GM21619 (cell line): ENCODE data around the gene MTCL1.

Experiments used
- ATAC-seq: cut with Tn5 transposase; IDR thresholded peaks from one replicate; pipeline ENCODE4 v1.9.1; 2021; ENCODE audit not compliant: unreplicated experiment

MTCL1 gene

GRCh38 chr18:8766559-8767293 lies 61.4 kb downstream of the MTCL1 start:
- no peak for ATAC-seq

DNA sequence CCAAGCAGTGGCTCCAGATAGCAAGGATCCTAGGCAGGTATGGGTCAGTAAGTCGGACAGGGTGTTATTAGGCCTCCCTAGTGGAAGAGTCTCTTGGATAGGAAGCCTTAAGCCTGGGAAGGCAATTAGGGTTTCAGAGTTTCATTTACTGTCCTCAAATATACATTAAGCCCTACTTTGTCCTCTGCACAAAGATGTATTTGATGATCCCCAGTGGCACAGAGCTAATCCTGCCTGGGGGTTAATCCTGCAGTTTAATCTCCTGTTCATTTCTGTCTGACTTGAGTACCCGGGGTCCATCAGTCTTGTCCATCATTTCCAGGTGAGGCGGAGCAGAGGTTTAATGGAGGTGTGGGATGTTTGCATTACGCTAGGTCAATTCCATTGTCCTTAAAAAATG lies 62.0 kb downstream of the MTCL1 start:
- no peak for ATAC-seq

- no peak for ATAC-seq
Measured at GRCh38 chr18:8769509-8770095, 64.2 kb downstream of the MTCL1 start.

DNA sequence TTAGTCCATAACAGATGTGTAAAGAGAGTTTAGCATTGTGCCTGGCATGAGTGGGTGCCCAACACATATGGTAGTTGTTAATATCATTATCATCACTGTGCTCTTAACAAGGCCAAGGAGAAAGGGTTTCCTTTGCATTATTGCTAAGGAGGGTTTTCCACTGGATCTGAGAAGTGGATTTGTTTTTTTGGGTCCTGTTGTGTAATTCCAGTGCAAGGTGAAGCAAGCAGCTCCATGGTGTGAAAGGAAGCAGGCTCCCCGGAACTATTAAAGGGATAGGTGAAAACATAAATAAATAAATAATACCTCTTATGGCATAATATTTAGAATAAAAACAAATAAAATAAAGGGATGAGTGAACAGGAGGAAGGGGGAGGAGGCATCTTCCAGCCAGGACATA lies 65.3 kb downstream of the MTCL1 start:
- ATAC-seq: no peak

DNA sequence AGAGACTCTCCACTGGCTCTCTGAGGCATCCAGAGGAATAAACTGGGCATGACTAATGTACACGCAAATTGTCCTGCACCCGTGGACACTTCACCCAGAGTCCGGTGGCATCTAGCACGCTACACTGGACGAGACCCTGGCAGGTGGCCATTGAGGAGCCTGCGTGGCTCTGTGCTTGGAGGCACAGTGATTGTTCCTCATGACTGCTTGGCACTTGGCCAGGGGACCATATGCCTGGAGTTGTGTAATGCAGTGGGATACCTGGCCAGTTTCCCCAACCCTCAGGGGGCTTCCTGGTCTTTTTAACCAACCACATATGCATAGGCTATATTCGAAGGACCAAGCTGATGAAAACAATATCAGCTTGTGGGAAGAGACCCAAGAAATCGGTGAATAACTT lies 66.6 kb downstream of the MTCL1 start:
- no peak for ATAC-seq

DNA sequence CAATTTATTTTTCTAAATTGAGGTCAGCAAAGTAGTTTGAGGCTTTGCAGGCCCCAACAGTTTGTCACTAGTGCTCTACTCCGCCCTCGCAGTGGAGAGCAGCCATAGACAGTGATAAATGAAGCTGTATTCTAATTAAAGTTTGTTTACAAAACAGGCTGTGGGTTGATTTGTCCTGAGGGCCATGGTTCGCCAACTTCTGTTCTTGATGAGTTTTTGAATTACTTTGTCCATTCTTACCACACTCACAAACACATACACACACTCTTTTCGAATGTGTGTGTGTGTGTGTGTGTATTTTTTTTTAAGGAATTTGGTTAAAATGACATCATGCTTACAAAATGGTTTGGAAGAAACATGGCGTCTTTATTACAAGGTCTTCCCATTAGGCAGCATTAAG lies 68.6 kb downstream of the MTCL1 start:
- no peak for ATAC-seq

DNA sequence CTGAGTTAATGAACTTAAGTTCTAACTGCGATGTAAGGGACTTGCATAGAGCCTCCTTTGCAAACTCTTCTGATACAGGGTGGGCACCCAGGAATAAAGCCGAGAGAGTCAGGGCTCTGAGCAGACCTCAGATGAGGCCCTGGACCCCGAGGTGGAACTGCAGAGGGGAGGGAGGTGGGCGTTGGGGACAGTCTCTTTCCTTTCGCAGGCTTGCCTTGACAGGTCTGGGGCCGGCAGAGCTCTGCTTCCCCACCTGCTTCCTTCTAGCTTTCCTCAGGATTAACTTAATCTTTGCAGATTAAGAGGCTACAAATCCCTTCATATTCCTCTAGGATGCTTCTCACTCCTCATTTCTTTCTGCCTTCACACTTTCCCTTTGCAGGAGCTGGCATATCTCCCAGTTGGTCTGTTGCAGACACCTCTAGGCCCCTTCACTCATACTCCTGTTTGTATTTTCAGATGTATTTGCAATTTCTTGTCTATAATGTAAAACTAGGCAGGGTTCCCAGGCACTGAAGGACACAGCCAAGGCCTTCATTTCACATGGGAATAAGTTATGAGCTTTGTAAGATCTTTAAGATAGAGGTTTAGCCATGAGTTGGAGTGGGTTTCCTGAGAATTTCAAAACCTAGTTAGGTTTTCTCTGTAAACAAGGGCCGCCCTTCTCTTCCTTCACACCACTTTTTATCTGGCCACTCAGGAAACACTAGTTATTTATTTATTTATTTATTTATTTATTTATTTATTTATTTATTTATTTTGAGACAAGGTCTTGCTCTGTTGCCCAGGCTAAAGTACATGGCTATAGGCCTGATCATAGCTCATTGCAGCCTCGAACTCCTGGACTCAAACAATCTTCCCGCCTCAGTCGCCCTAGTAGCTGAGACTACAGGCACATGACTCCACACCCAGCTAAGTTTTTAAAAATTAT lies 70.9 kb downstream of the MTCL1 start:
- no peak for ATAC-seq

DNA sequence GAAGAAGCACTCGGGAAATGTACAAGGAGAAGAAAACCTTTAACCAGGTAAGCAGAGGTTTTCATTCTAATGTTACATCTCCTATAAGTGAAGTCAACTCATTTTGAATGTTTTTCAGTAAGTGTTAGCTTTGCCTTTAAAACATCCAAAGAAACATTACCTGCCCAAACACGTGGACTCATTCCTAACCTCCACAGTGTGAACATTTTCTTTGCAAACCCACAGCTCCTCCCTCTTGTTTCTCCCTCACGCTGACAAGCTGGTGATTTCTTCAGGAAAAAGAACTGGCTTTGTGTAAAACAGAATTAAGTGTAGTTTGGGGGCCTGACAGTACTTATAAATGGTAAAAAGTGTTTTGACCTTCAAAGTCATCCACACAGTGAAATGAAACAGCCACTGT lies 72.5 kb downstream of the MTCL1 start:
- ATAC-seq: no peak

- ATAC-seq: no peak
Measured at GRCh38 chr18:8778386-8778785, 73.0 kb downstream of the MTCL1 start.

DNA sequence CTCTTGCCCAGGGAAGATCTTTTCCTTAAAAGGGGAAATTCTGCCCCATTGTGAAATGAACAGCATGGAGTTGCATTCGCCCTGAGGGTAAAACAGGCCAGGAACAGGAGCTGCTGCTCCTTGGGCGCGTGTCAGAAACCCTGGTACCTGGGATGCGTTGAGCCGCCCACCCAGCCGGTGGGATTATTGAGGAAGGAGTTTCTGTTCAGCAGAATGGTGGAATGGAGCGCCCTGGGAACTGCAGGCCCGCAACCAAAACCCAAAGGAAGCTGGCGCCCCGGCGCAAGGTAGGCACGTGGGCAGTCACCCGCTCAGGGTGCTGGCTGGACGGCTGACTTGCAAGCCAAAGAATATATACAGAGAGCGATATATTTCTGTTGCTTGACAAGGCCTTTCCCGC lies 73.5 kb downstream of the MTCL1 start:
- no peak for ATAC-seq

DNA sequence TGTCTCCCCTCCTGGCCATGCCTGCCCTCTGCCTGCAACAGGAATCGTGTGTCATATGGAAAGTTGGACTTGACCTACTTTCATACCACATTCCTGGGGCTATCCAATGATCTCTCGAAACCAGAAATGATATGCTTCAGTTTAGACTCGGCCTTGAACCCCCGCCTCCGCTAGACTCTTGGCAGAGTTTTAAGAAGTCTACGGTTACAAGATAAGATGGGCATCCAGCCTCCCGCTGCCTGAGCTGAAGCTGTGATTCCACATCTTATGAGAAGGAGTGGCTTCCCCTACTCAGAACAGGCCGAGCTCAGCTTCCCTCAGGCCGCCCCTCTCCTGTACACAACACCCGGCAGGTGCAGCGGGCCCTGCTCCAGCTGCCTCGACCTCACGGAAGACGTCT lies 73.9 kb downstream of the MTCL1 start:
- no peak for ATAC-seq

DNA sequence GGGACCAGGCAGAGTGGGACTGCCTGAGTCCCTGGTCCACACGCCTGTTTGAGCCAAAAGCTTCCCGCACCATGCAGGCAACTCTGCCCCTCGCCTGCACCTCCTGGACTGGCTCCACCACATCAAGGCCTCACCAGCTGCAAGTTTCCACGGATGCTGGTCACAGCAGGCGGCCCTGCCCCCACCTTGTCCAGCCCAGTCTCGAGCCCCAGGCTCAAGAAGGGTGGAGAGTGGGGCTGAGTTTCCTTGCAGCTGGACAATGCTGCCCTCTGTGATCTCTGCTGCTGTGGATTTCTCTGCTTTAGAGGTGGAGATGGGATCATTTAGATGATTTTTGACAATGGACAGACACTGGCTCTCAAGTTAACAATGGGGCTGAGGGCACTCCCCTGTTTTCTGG lies 74.9 kb downstream of the MTCL1 start:
- ATAC-seq: no peak

DNA sequence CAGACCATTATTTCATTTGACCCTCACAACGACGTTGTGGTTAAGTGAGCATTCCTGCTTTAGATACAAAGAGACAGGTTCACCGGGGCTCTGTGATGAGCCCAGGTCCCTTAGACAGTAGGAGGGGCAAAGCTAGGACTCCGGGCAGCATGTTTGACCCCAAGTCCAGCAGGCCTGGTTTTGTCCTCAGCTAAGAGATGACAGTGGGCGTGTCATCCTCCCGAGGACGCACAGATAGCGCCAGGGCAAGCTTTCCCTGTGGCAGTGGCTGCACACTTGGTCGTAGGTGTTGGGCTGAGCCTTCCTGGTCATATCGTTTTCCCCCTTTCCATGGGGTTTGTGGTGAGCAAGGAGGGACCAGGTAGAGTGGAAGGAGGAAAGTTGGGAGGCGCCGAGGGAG lies 76.3 kb downstream of the MTCL1 start:
- ATAC-seq: no peak

DNA sequence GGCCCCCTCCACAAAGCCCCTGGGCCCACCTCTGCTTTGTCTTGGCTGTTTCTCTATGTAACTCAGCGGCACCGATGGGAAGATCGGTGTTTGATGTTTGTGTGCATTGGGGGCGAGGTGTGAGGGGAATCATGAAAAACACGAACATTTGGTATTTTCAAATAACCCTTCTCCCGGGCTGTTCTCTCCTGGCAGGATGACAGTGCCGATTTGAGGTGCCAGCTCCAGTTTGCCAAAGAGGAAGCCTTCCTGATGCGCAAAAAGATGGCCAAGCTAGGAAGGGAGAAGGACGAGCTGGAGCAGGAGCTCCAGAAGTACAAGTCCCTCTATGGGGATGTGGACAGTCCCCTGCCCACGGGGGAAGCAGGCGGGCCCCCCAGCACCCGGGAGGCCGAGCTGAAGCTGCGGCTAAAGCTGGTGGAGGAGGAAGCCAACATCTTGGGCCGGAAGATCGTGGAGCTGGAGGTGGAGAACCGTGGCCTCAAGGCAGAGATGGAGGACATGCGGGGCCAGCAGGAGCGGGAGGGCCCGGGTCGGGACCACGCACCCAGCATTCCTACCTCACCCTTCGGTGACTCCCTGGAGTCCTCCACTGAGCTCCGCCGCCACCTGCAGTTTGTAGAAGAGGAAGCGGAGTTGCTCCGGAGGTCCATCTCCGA lies 78.1 kb downstream of the MTCL1 start:
- ATAC-seq: no peak

DNA sequence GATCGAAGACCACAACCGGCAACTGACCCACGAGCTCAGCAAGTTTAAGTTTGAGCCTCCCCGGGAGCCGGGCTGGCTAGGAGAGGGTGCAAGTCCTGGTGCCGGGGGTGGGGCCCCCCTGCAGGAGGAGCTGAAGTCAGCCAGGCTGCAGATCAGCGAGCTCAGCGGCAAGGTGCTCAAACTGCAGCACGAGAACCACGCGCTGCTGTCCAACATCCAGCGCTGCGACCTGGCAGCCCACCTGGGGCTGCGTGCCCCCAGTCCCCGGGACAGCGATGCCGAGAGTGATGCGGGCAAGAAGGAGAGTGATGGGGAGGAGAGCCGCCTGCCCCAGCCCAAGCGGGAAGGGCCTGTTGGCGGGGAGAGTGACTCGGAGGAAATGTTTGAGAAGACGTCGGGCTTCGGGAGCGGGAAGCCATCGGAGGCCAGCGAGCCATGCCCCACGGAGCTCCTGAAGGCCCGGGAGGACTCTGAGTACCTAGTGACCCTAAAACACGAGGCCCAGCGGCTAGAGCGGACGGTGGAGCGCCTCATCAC lies 78.7 kb downstream of the MTCL1 start:
- no peak for ATAC-seq

DNA sequence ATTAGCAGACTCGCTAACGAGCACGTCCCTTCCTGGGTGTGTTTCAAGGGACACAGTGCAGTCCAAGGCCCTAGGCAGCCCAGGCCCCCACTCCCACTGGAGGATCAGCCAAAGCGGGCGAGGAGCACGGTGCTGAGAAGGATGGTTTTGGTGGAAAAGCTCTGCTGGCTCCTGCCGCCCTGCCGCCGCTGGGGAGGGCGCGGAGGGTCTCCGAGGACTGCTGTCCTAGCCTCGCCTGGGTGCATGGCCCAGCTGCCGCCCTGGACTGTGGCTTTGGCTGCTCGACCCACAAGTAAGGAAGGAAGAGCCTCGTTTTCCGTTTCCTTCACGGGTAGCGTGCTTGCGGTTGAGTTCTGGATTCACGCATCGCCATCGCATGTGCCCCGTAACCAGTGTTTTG lies 79.9 kb downstream of the MTCL1 start:
- ATAC-seq: no peak

GRCh38 chr18:8785855-8786482 lies 80.6 kb downstream of the MTCL1 start:
- no peak for ATAC-seq

GRCh38 chr18:8786483-8787370 lies 81.4 kb downstream of the MTCL1 start:
- ATAC-seq: no peak

DNA sequence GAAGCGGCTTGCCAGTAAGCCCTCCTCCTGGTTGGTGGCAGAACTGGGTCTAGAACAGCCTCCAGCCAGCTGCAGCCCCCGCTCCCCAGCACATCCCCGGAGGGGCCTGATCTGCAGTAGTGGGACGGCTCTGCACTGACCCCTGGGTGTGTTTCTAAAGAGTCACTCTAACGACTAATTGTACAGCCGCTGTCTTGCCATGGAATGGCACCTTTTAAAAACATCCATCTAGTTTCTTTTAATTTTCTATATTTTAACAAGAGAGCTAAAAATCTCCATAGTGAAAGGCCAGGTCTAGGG lies 82.0 kb downstream of the MTCL1 start:
- ATAC-seq: no peak

DNA sequence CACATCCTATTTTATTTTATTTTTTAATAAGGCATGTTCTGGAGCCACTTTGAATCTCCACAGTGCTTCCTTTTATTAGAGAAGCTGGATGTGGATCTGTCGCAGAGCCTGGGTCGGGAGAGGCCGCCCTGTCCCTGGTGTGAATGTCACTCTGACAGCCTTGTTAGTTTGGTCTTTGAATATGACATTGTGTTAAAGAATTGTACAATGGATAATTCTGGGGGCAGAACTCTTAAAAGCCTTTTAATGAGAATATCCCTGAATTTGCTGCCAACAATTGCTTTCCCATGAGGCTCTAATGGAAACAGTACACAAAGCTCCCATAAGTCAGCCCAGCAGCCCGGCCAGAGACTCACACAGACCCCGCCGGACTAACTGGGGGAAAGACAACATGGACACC lies 82.4 kb downstream of the MTCL1 start:
- ATAC-seq: no peak
